Measurements from ENCODE around the gene TBC1D5.
"Not testable (repeated sequence)": the region's sequence is repeated elsewhere in the genome, so short reads cannot be mapped to it uniquely, and the experiment has no call there.

TBC1D5 gene

GRCh38 chr3:17154221-17154620 is 588.2 kb downstream of the TBC1D5 start:
- no peak for DNase-seq

- DNase-seq, result no peak
Measured at GRCh38 chr3:17153209-17153608, 589.2 kb downstream of the TBC1D5 start.

GRCh38 chr3:17151598-17152373 is 590.6 kb downstream of the TBC1D5 start:
- DNase-seq, result peak; percentile 69 to 70

- DNase-seq, result no peak
Measured at GRCh38 chr3:17149076-17149475, 593.4 kb downstream of the TBC1D5 start.

- DNase-seq, result no peak
Measured at GRCh38 chr3:17144665-17144993, 597.8 kb downstream of the TBC1D5 start.

- DNase-seq, result no peak
Measured at GRCh38 chr3:17143893-17144664, 598.4 kb downstream of the TBC1D5 start.

GRCh38 chr3:17142516-17142915 is 599.9 kb downstream of the TBC1D5 start:
- DNase-seq, result no peak

GRCh38 chr3:17141699-17142098 is 600.7 kb downstream of the TBC1D5 start:
- DNase-seq, result no peak

- DNase-seq, result no peak
Measured at GRCh38 chr3:17140670-17141505, 601.5 kb downstream of the TBC1D5 start.

GRCh38 chr3:17138246-17139039 is 604.0 kb downstream of the TBC1D5 start:
- no peak for DNase-seq

GRCh38 chr3:17137321-17137826 is 605.1 kb downstream of the TBC1D5 start:
- DNase-seq, result no peak

- DNase-seq, result no peak
Measured at GRCh38 chr3:17136136-17136721, 606.2 kb downstream of the TBC1D5 start.

- DNase-seq, result no peak
Measured at GRCh38 chr3:17135696-17136095, 606.7 kb downstream of the TBC1D5 start.

- DNase-seq, result no peak
Measured at GRCh38 chr3:17133632-17134545, 608.5 kb downstream of the TBC1D5 start.

- DNase-seq, result no peak
Measured at GRCh38 chr3:17132286-17133115, 609.9 kb downstream of the TBC1D5 start.

GRCh38 chr3:17130956-17131355 is 611.5 kb downstream of the TBC1D5 start:
- DNase-seq, result no peak

- no peak for DNase-seq
Measured at GRCh38 chr3:17129556-17129955, 612.9 kb downstream of the TBC1D5 start.

GRCh38 chr3:17128671-17129070 is 613.8 kb downstream of the TBC1D5 start:
- not testable (repeated sequence) for DNase-seq

- DNase-seq, result no peak
Measured at GRCh38 chr3:17125738-17126442, 616.5 kb downstream of the TBC1D5 start.
